HepG2 (cell line): ENCODE measurements around the gene GKN1. TPM values are rescaled to one million over a fixed set of nuclear protein-coding genes. Genes with fewer than 3 reads are reported as not detected.

Source experiments
- CERS6 ChIP-seq: sonication (generic); formaldehyde crosslinking; IDR thresholded peaks from 2 replicates; pipeline ENCODE4 v1.5.0; 2020; ENCODE audit warnings: missing genetic modification reagents
- FOXO4 ChIP-seq: sonication (generic); formaldehyde crosslinking; conservative IDR thresholded peaks from 2 replicates; pipeline ENCODE4 v1.8.1; 2023; ENCODE audit warnings: missing genetic modification reagents
- ZBED4 ChIP-seq: sonication (generic); formaldehyde crosslinking; IDR thresholded peaks from 2 replicates; pipeline ENCODE4 v1.4.0; 2020; ENCODE audit warnings: missing genetic modification reagents, borderline replicate concordance
- ZNF136 ChIP-seq: sonication (generic); formaldehyde crosslinking; IDR thresholded peaks from 2 replicates; pipeline ENCODE4 v1.8.1; 2022; ENCODE audit warnings: low read depth, mild to moderate bottlenecking, moderate library complexity, missing genetic modification reagents
- ZNF468 ChIP-seq: sonication (generic); formaldehyde crosslinking; IDR thresholded peaks from 2 replicates; pipeline ENCODE4 v1.8.0; 2022; ENCODE audit warnings: mild to moderate bottlenecking, moderate library complexity, missing genetic modification reagents
- ZNF558 ChIP-seq: sonication (generic); formaldehyde crosslinking; IDR thresholded peaks from 2 replicates; pipeline ENCODE4 v1.9.0; 2022; ENCODE audit warnings: mild to moderate bottlenecking, missing genetic modification reagents, borderline replicate concordance
- ZNF629 ChIP-seq: sonication (generic); formaldehyde crosslinking; conservative IDR thresholded peaks from 2 replicates; pipeline ENCODE4 v1.5.0; 2020; ENCODE audit warnings: missing genetic modification reagents
- ZNF883 ChIP-seq: sonication (generic); formaldehyde crosslinking; IDR thresholded peaks from 2 replicates; pipeline ENCODE4 v1.5.1; 2020; ENCODE audit warnings: mild to moderate bottlenecking, missing genetic modification reagents; ENCODE audit errors: not compliant biosample characterization
- polyA plus RNA-seq, 8 experiments: library from polyadenylated mRNA; depleted of rRNA in 3 of 8; stranded (reverse) in 7 of 8; unstranded in 1 of 8; fragments of >200 nt; fragmentation: Illumina TruSeq in 4 of 8; extraction: Trizol in 4 of 8; gene quantifications; 2 replicates each; pipeline versions ENCODE4 v1.2.1 to v1.2.3, GENCODE V29; 2011 to 2016; ENCODE audit warnings: low read depth in 4 of 8, missing spikeins in 1 of 8, mixed read lengths in 1 of 8; ENCODE audit not compliant: insufficient read depth in 1 of 8
- total RNA-seq, 5 experiments: library from RNA; depleted of rRNA; stranded (reverse); fragments of >200 nt; fragmentation: Illumina TruSeq; extraction: Trizol; gene quantifications; 2 replicates each; pipeline ENCODE4 v1.2.3, GENCODE V29; 2016; ENCODE audit warnings: low read depth in 1 of 5
- TF ChIP-seq, protein P1 (sequence below): IDR thresholded peaks from 2 replicates; pipeline ENCODE4 v1.6.1; 2016; ENCODE audit warnings: missing compliant biosample characterization, missing genetic modification reagents, borderline replicate concordance
- TF ChIP-seq, protein P2 (sequence below): sonication (generic); formaldehyde crosslinking; IDR thresholded peaks from 2 replicates; pipeline ENCODE4 v1.5.0; 2020; ENCODE audit warnings: missing genetic modification reagents
- TF ChIP-seq, protein P3 (sequence below), 2 experiments: sonication (generic) in 1 of 2; formaldehyde crosslinking in 1 of 2; IDR thresholded peaks; 2 replicates each; pipeline versions ENCODE4 v1.4.0 to v1.6.1; 2016 to 2020; ENCODE audit warnings: borderline replicate concordance in 1 of 2, low read depth in 1 of 2, mild to moderate bottlenecking in 1 of 2, missing genetic modification reagents in 1 of 2

The GKN1 gene
- total and polyA plus RNA-seq, 2 of the 13 experiments (the other 11 are each of a cell fraction or from before 2014, with no cell fraction given): not detected

DNA sequence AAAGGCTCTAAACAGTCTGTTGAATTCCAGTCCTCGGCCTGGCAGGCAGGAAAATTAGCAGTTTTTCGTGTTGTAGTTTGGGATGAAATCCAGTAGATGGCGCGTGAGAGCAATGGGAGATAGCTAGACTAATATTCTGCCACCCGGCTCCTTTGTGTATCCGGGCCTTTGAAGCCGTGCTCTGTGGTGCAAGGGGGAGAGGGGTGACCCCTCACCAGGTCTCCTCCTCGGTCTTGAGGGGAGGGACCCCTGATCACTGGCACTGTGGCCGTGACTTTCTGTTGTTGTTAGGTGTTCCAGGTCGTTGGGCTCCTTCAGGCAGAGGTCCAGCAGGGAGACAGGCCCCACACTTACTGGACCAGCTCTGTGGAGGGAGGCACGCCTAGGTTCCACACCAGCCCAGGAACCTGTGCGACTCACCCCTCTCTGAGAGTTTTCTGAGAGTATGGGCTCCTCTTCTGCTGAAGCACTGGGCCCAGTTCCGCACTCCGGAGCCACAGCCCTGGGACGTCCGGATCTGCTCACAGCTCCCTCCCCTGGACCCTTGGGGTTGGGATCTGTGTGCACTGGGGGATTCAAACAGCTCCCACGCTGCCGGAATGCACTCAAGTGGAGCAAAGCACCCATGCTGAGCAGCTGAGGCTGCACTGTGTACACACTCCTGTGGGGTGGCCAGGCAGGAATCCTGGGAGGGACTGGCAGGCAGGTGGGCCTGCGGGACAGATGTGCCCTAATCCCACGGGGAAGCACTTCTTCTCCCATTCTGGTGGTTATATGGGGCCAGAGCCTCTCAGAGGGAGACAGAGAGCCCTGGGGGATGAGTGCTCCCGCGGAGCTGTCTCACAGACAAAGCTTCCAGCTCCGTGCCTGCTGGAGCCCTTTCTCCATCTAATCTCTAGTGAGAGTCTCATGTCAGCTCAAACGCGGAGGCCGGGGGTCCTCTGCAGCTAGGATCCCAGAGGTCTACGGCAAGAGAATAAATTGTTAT is 30.6 kb upstream of the GKN1 start (continued):
- TF ChIP-seq ZBED4 (CRISPR knock-in tag): no peak
- TF ChIP-seq ZNF558: no peak
- no peak for TF ChIP-seq ZNF468 (CRISPR knock-in tag)
- TF ChIP-seq ZNF883 (CRISPR knock-in tag): peak; percentile 91
- TF ChIP-seq, protein P1, sequence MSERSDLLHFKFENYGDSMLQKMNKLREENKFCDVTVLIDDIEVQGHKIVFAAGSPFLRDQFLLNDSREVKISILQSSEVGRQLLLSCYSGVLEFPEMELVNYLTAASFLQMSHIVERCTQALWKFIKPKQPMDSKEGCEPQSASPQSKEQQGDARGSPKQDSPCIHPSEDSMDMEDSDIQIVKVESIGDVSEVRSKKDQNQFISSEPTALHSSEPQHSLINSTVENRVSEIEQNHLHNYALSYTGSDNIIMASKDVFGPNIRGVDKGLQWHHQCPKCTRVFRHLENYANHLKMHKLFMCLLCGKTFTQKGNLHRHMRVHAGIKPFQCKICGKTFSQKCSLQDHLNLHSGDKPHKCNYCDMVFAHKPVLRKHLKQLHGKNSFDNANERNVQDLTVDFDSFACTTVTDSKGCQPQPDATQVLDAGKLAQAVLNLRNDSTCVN: peak; percentile 75
- TF ChIP-seq ZNF136 (CRISPR knock-in tag): 0 out of 2 replicates have a peak, but pooled peaks have one; percentile 43
- TF ChIP-seq, protein P2, sequence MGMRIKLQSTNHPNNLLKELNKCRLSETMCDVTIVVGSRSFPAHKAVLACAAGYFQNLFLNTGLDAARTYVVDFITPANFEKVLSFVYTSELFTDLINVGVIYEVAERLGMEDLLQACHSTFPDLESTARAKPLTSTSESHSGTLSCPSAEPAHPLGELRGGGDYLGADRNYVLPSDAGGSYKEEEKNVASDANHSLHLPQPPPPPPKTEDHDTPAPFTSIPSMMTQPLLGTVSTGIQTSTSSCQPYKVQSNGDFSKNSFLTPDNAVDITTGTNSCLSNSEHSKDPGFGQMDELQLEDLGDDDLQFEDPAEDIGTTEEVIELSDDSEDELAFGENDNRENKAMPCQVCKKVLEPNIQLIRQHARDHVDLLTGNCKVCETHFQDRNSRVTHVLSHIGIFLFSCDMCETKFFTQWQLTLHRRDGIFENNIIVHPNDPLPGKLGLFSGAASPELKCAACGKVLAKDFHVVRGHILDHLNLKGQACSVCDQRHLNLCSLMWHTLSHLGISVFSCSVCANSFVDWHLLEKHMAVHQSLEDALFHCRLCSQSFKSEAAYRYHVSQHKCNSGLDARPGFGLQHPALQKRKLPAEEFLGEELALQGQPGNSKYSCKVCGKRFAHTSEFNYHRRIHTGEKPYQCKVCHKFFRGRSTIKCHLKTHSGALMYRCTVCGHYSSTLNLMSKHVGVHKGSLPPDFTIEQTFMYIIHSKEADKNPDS (CRISPR knock-in tag): no peak
- TF ChIP-seq CERS6 (CRISPR knock-in tag): no peak
- TF ChIP-seq ZNF629: no peak
- TF ChIP-seq, protein P3, sequence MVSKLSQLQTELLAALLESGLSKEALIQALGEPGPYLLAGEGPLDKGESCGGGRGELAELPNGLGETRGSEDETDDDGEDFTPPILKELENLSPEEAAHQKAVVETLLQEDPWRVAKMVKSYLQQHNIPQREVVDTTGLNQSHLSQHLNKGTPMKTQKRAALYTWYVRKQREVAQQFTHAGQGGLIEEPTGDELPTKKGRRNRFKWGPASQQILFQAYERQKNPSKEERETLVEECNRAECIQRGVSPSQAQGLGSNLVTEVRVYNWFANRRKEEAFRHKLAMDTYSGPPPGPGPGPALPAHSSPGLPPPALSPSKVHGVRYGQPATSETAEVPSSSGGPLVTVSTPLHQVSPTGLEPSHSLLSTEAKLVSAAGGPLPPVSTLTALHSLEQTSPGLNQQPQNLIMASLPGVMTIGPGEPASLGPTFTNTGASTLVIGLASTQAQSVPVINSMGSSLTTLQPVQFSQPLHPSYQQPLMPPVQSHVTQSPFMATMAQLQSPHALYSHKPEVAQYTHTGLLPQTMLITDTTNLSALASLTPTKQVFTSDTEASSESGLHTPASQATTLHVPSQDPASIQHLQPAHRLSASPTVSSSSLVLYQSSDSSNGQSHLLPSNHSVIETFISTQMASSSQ (IDR thresholded peaks at IDR 0.05; ENCODE audit: low read depth): no peak
- TF ChIP-seq, protein P3 (CRISPR knock-in tag; IDR thresholded peaks at IDR 0.05; ENCODE audit: borderline replicate concordance): no peak
- no peak for TF ChIP-seq FOXO4
